H1 (cell line): Measurements from ENCODE around the gene GNG4. TPM values are rescaled to one million over a fixed set of nuclear protein-coding genes. Genes with fewer than 3 reads are reported as not detected.
A peak's percentile ranks its signal among the peaks of the same experiment; 100 is the strongest.

ENCODE experiments used
- CTCF ChIA-PET: fragments of 300-600 bp; sonication (Branson Sonifier 250); formaldehyde crosslinking; loops from one replicate; lab custom pipeline; 2021; ENCODE audit not compliant: partially characterized antibody; lab: Charles Lee
- POLR2A ChIA-PET: fragments of 300-600 bp; sonication (Branson Sonifier 250); formaldehyde crosslinking; loops from one replicate; lab custom pipeline; 2021; ENCODE audit warnings: inconsistent platforms; ENCODE audit not compliant: partially characterized antibody; lab: Charles Lee
- DNase-seq, 2 experiments: peaks; one replicate each; pipeline versions ENCODE4 v3.0.0 to v3.0.0-alpha.2; 2010 to 2022; ENCODE audit warnings: low spot score in 2 of 2, low read depth in 1 of 2, mixed read lengths in 1 of 2
- FAIRE-seq: peaks from 2 replicates; lab custom pipeline; 2011; peaks lifted over from hg19 to GRCh38; lab: Jason Lieb, UNC
- H2AFZ ChIP-seq: 2 replicates; pipeline ENCODE4 v1.8.1; 2012; ENCODE audit warnings: low read length, inconsistent platforms
- H2AK5ac ChIP-seq: 2 replicates; pipeline ENCODE4 v1.6.1; 2013; ENCODE audit warnings: low read depth, low read length
- H2BK120ac ChIP-seq: replicated peaks from 2 replicates; pipeline ENCODE3; 2013; ENCODE audit warnings: low read depth, low read length, inconsistent platforms
- H2BK12ac ChIP-seq: 2 replicates; pipeline ENCODE4 v1.6.1; 2013; ENCODE audit warnings: low read depth, low read length
- H2BK15ac ChIP-seq: 2 replicates; pipeline ENCODE4 v1.6.1; 2013; ENCODE audit warnings: low read length
- H2BK20ac ChIP-seq: 2 replicates; pipeline ENCODE4 v1.6.1; 2013; ENCODE audit warnings: low read length
- H2BK5ac ChIP-seq: 2 replicates; pipeline ENCODE4 v1.6.1; 2013; ENCODE audit warnings: low read depth, low read length
- H3K14ac ChIP-seq: 2 replicates; pipeline ENCODE4 v1.6.1; 2013; ENCODE audit warnings: inconsistent platforms; ENCODE audit not compliant: insufficient read length
- H3K18ac ChIP-seq: 2 replicates; pipeline ENCODE4 v1.6.1; 2013; ENCODE audit warnings: low read length; ENCODE audit errors: extremely low read depth
- H3K23ac ChIP-seq: 2 replicates; pipeline ENCODE4 v1.6.1; 2013; ENCODE audit warnings: inconsistent platforms; ENCODE audit not compliant: insufficient read length
- H3K23me2 ChIP-seq: 2 replicates; pipeline ENCODE4 v1.6.1; 2013; ENCODE audit warnings: low read depth, low read length
- H3K27ac ChIP-seq: 2 replicates; pipeline ENCODE4 v1.6.1; 2011; ENCODE audit warnings: low read depth, low read length, inconsistent platforms
- H3K27me3 ChIP-seq, 4 experiments: replicated peaks in 1 of 4; 1 replicate in 1 of 4; 2 replicates in 3 of 4; pipeline versions ENCODE4 v1.6.1 to v1.8.1; 2011 to 2013; ENCODE audit warnings: low read length in 3 of 4, mild to moderate bottlenecking in 3 of 4, inconsistent platforms in 2 of 4, mixed read lengths in 2 of 4, moderate library complexity in 1 of 4; ENCODE audit not compliant: control insufficient read depth in 3 of 4, insufficient read depth in 3 of 4; ENCODE audit errors: extremely low read depth in 1 of 4
- H3K36me3 ChIP-seq, 4 experiments: 2 replicates each; pipeline versions ENCODE4 v1.6.1 to v1.8.1; 2011 to 2013; ENCODE audit warnings: mild to moderate bottlenecking in 4 of 4, low read length in 3 of 4, moderate library complexity in 2 of 4, control low read depth in 1 of 4, inconsistent platforms in 1 of 4; ENCODE audit not compliant: insufficient read depth in 4 of 4, control insufficient read depth in 2 of 4
- H3K4ac ChIP-seq: replicated peaks from 2 replicates; pipeline ENCODE3; 2013; ENCODE audit warnings: low read length, low read depth, mixed read lengths, inconsistent platforms; ENCODE audit not compliant: insufficient read length
- H3K4me1 ChIP-seq, 4 experiments: replicated peaks in 1 of 4; 1 replicate in 1 of 4; 2 replicates in 3 of 4; pipeline versions ENCODE4 v1.6.1 to v1.8.1; 2011 to 2013; ENCODE audit warnings: low read length in 3 of 4, inconsistent platforms in 2 of 4, mixed read lengths in 1 of 4; ENCODE audit not compliant: insufficient read depth in 4 of 4, control insufficient read depth in 3 of 4
- H3K4me2 ChIP-seq, 2 experiments: 2 replicates each; pipeline versions ENCODE4 v1.6.1 to v1.8.1; 2011 to 2013; ENCODE audit warnings: low read depth in 2 of 2, low read length in 2 of 2, control low read depth in 1 of 2, inconsistent platforms in 1 of 2, mild to moderate bottlenecking in 1 of 2; ENCODE audit not compliant: insufficient read depth in 1 of 2
- H3K4me3 ChIP-seq, 4 experiments: fragments of 200-600, 300-600 bp in 1 of 4; sonication (generic), shearing (Covaris generic), sonication (Bioruptor Twin) in 1 of 4; 2 replicates each; pipeline versions ENCODE4 v1.5.1 to v1.8.1; 2011 to 2016; ENCODE audit warnings: low read length in 4 of 4, low read depth in 3 of 4, control low read depth in 2 of 4, inconsistent platforms in 2 of 4, mild to moderate bottlenecking in 2 of 4, mixed read lengths in 1 of 4, moderate library complexity in 1 of 4; ENCODE audit not compliant: insufficient read depth in 2 of 4; ENCODE audit errors: extremely low read depth in 1 of 4
- H3K56ac ChIP-seq: replicated peaks from 2 replicates; pipeline ENCODE3; 2013; ENCODE audit warnings: low read depth, mild to moderate bottlenecking, mixed read lengths, low read length, inconsistent platforms; ENCODE audit not compliant: insufficient read length
- H3K79me1 ChIP-seq: 2 replicates; pipeline ENCODE4 v1.6.1; 2013; ENCODE audit warnings: low read depth, low read length, control low read depth
- H3K79me2 ChIP-seq, 2 experiments: 2 replicates each; pipeline versions ENCODE4 v1.6.1 to v1.8.1; 2012 to 2013; ENCODE audit warnings: low read length in 2 of 2, mild to moderate bottlenecking in 2 of 2, inconsistent platforms in 1 of 2; ENCODE audit not compliant: insufficient read depth in 2 of 2, control insufficient read depth in 1 of 2
- H3K9ac ChIP-seq, 4 experiments: replicated peaks in 1 of 4; 1 replicate in 1 of 4; 2 replicates in 3 of 4; pipeline versions ENCODE4 v1.6.1 to v1.8.1; 2011 to 2013; ENCODE audit warnings: low read depth in 3 of 4, low read length in 3 of 4, control low read depth in 2 of 4, mild to moderate bottlenecking in 2 of 4, moderate library complexity in 2 of 4, inconsistent platforms in 1 of 4; ENCODE audit errors: extremely low read depth in 1 of 4
- H3K9me3 ChIP-seq, 2 experiments: 2 replicates each; pipeline versions ENCODE4 v1.6.1 to v1.8.1; 2012 to 2013; ENCODE audit warnings: mild to moderate bottlenecking in 2 of 2, moderate library complexity in 2 of 2, control low read depth in 1 of 2, inconsistent platforms in 1 of 2, low read depth in 1 of 2, low read length in 1 of 2, mixed read lengths in 1 of 2; ENCODE audit not compliant: insufficient read depth in 2 of 2
- H4K20me1 ChIP-seq, 2 experiments: replicated peaks in 1 of 2; 2 replicates each; pipeline versions ENCODE3 to v1.8.1; 2011 to 2013; ENCODE audit warnings: inconsistent platforms in 2 of 2, low read length in 2 of 2, mild to moderate bottlenecking in 1 of 2; ENCODE audit not compliant: insufficient read depth in 2 of 2, control insufficient read depth in 1 of 2
- H4K5ac ChIP-seq: 2 replicates; pipeline ENCODE4 v1.6.1; 2013; ENCODE audit warnings: low read length, low read depth, mixed read lengths, inconsistent platforms; ENCODE audit not compliant: insufficient read length
- H4K8ac ChIP-seq: 2 replicates; pipeline ENCODE4 v1.8.0; 2013; ENCODE audit warnings: mild to moderate bottlenecking, moderate library complexity, low read length, inconsistent platforms; ENCODE audit not compliant: insufficient read depth; ENCODE audit errors: extremely low read depth
- H4K91ac ChIP-seq: replicated peaks from 2 replicates; pipeline ENCODE3; 2013; ENCODE audit warnings: low read length, mixed read lengths, inconsistent platforms; ENCODE audit not compliant: insufficient read length
- BRCA1 ChIP-seq: IDR thresholded peaks from 2 replicates; pipeline ENCODE4 v1.6.1; 2012; ENCODE audit warnings: low read depth, low read length, improper control_type of control experiment
- EP300 ChIP-seq, 2 experiments: IDR thresholded peaks; 1 replicate in 1 of 2; 2 replicates in 1 of 2; pipeline ENCODE4 v1.6.1; 2011 to 2012; ENCODE audit warnings: low read depth in 2 of 2, low read length in 2 of 2, mild to moderate bottlenecking in 2 of 2, borderline replicate concordance in 1 of 2, inconsistent platforms in 1 of 2, moderate library complexity in 1 of 2
- FOSL1 ChIP-seq: IDR thresholded peaks from 2 replicates; pipeline ENCODE4 v1.6.1; 2011; ENCODE audit warnings: mild to moderate bottlenecking, low read depth, low read length, moderate library complexity; ENCODE audit not compliant: insufficient read depth
- JUND ChIP-seq: IDR thresholded peaks from 2 replicates; pipeline ENCODE4 v1.6.1; 2011; ENCODE audit warnings: mild to moderate bottlenecking, improper control_type of control experiment, low read length
- NANOG ChIP-seq: IDR thresholded peaks from 2 replicates; pipeline ENCODE4 v1.6.1; 2011; ENCODE audit warnings: low read length, low read depth, mild to moderate bottlenecking, inconsistent platforms; ENCODE audit not compliant: insufficient read depth, poor library complexity, severe bottlenecking
- POLR2A ChIP-seq, 2 experiments: IDR thresholded peaks; 1 replicate in 1 of 2; 2 replicates in 1 of 2; pipeline ENCODE4 v1.6.1; 2011; ENCODE audit warnings: low read depth in 2 of 2, low read length in 2 of 2, mild to moderate bottlenecking in 2 of 2; ENCODE audit errors: control extremely low read depth in 1 of 2
- SIN3A ChIP-seq, 2 experiments: IDR thresholded peaks in 1 of 2; conservative IDR thresholded peaks in 1 of 2; 2 replicates each; pipeline ENCODE4 v1.6.1; 2011 to 2012; ENCODE audit warnings: low read length in 2 of 2, improper control_type of control experiment in 1 of 2, low read depth in 1 of 2, mild to moderate bottlenecking in 1 of 2
- SIX5 ChIP-seq: IDR thresholded peaks from 2 replicates; pipeline ENCODE4 v1.6.1; 2011; ENCODE audit warnings: mild to moderate bottlenecking, low read depth, low read length
- SP1 ChIP-seq: IDR thresholded peaks from 2 replicates; pipeline ENCODE4 v1.6.1; 2011; ENCODE audit warnings: low read depth, low read length
- USF2 ChIP-seq: IDR thresholded peaks from 2 replicates; pipeline ENCODE4 v1.6.1; 2011; ENCODE audit warnings: low read length, improper control_type of control experiment
- WGBS, 2 experiments: shearing (Covaris generic) in 1 of 2; methylation state at CpG; one replicate each; pipeline versions ENCODE4 v1.1.6 to v1.1.7; 2013 to 2015; ENCODE audit warnings: low lambda C conversion rate in 2 of 2, mixed read lengths in 2 of 2, inconsistent platforms in 1 of 2, low coverage in 1 of 2, missing lambda C conversion rate in 1 of 2; ENCODE audit not compliant: insufficient replicate concordance in 2 of 2, insufficient coverage in 1 of 2, insufficient read length in 1 of 2; ENCODE audit errors: extremely low coverage in 1 of 2, missing lambda C conversion rate in 1 of 2; 5-methylcytosine and 5-hydroxymethylcytosine counted together
- polyA plus RNA-seq, 7 experiments: library from polyadenylated mRNA; depleted of rRNA in 3 of 7; stranded (reverse) in 5 of 7; unstranded in 2 of 7; fragments of >200 nt in 5 of 7; fragments of 200-250 nt in 2 of 7; gene quantifications; 1 replicate in 5 of 7; 2 replicates in 1 of 7; 4 replicates in 1 of 7; pipeline versions ENCODE4 v1.2.1 to v1.2.3, GENCODE V29; 2011 to 2013; ENCODE audit warnings: missing spikeins in 2 of 7, mixed read lengths in 2 of 7
- total RNA-seq: library from RNA; stranded (reverse); fragmentation: NEBNext Ultra II Directional; extraction: Animal tissue kit (Norgen Biotek cat#: 25700); gene quantifications from 2 replicates; pipeline ENCODE4 v1.2.1, GENCODE V29; 2021

Gene GNG4
- total and polyA plus RNA-seq, 2 of the 8 experiments (the other 6 are each of a cell fraction or from before 2014, with no cell fraction given), result 95.5 to 96.8 TPM

GRCh38 chr1:235504494-235505222 lies 144.9 kb downstream of the GNG4 start:
- Histone ChIP-seq H2BK15ac (0 out of 2 replicates have a peak overlapping the region, but pooled peaks have one; percentile 8), H2BK12ac (peak overlapping the region; percentile 86; the same call in 1 of the 2 replicates), H3K23me2 (peaks cover 8% of the 10 kb centered on the region; the same call in 1 of the 2 replicates), H3K18ac (peak overlapping the region; percentile 99; the same call in 1 of the 2 replicates), H3K4me2 (peak overlapping the region; percentile 68 to 83), H4K20me1 (peaks cover 3 to 7% of the 10 kb centered on the region in 2 experiments), H3K27me3 (no peaks in the 10 kb centered on the region), H3K9me3 (no peaks in the 10 kb centered on the region), H3K79me1 (no peaks in the 10 kb centered on the region), H3K14ac (no peak overlapping the region), H3K36me3 (no peaks in the 10 kb centered on the region), H3K4me3 (peak overlapping the region; percentile 81 to 95 (median 91)), H2AK5ac (no peak overlapping the region), H4K5ac (peak overlapping the region; percentile 95), H3K9ac (peak overlapping the region; percentile 85 to 92 (median 88)), H3K56ac (peak overlapping the region; percentile 95), H3K27ac (peak overlapping the region; percentile 91), H2AFZ (peak overlapping the region; percentile 95; the same call in 1 of the 2 replicates), H2BK120ac (no peak overlapping the region), H3K4ac (peak overlapping the region; percentile 93), H3K23ac (no peak overlapping the region), H2BK5ac (peak overlapping the region; percentile 94), H4K8ac (peak overlapping the region; percentile 97; the same call in 1 of the 2 replicates), H2BK20ac (no peak overlapping the region), H3K4me1 (peaks cover 0 to 6% (median 0%) of the 10 kb centered on the region in 4 experiments; a peak in 2 of 7 replicates), H3K79me2 (peaks cover 11 to 40% of the 10 kb centered on the region in 2 experiments), H4K91ac (peak overlapping the region; percentile 79)
- no peak for FAIRE-seq
- POLR2A ChIA-PET, result interaction anchor here (0.5 to 2.3 kb wide), 15 partner anchors 9 to 382 kb away, joined by 3 to 8 read pairs (median 4); partner anchors contain the start of genes ARID4B, GGPS1 and TOMM20
- DNase-seq, result peak; percentile 97 to 99
- WGBS, 2 experiments, result 1% methylated on average over 46 of the region's 61 CpGs; no CpG with 5 or more reads in 1 of the 2 experiments
- CTCF ChIA-PET, result interaction anchor here (0.6 to 2.4 kb wide), 41 partner anchors 8 to 1182 kb away, joined by 3 to 9 read pairs (median 4); no protein-coding TSS in a partner anchor
- TF ChIP-seq SP1 (no peak), JUND (peak; percentile 80), EP300 (IDR thresholded peaks at IDR 0.05; ENCODE audit: borderline replicate concordance in 1 of 2, low read depth in 2 of 2, low read length in 2 of 2) (no peak), SIN3A (conservative IDR thresholded peaks at IDR 0.05 in 1 of 2, IDR thresholded peaks at IDR 0.05 in 1 of 2; ENCODE audit: low read depth in 1 of 2, low read length in 2 of 2) (no peak; a peak in 1 of 4 replicates), FOSL1 (no peak), NANOG (no peak), USF2 (no peak), SIX5 (peak; percentile 57; the same call in 1 of the 2 replicates), POLR2A (IDR thresholded peaks at IDR 0.05; ENCODE audit: control extremely low read depth in 1 of 2, low read depth in 2 of 2, low read length in 2 of 2) (peak; percentile 51 to 80; a peak in 2 of 3 replicates), BRCA1 (no peak)
